NOMO-1 treated with DMSO at 0.1 percent for 48 hours (cell line): ENCODE measurements around the gene ANKS1B.
A peak's percentile ranks its signal among the peaks of the same experiment; 100 is the strongest.

Experiments
- DNase-seq: peaks from one replicate; lab custom pipeline; 2025; ENCODE audit not compliant: unreplicated experiment; lab: John Stamatoyannopoulos, UW

The ANKS1B gene

DNA sequence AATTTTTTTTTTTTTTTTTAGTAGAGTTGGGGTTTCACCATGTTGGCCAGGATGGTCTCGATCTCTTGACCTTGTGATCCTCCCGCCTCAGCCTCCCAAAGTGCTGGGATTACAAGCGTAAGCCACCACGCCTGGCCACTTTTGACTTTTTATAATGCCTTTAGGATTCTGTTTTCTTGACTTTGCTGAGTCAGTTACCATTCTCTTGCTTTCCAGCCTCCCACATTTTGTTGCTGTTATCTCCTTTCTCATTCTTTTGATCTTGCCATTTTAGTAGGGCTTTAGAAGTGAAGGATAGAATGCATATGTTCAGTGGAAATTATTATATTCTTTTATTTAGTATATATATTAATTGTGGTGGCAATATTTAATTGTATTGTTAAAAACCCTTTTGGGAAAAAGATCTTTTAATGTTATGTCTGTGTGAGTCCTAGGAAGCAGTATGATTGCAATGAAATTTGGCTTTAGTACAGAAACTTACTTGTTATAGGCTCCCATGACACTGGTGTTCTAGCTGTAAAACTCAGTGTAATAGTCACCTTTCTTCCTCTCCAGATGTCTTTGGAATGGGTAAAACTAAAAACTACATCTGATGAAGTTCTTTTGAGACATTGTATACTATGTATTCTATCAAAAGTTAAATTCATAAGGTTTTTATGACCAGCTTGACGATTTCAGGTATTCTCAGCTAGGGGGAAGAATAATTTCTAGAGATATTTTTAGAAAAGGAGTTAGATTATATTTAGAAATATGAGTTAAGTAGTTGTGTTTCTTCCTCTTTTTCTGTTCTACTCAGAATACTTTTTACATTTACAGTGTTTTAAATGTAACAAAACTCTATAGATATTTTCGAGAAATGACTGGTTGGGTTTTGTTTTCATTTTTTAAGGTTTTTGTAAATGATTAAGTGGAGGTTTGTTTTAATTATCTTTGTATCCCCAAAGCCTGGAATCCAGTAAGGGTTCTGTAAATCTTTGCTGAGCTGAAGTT lies 1264.9 kb downstream of the ANKS1B start:
- peak; percentile 60 for DNase-seq

DNA sequence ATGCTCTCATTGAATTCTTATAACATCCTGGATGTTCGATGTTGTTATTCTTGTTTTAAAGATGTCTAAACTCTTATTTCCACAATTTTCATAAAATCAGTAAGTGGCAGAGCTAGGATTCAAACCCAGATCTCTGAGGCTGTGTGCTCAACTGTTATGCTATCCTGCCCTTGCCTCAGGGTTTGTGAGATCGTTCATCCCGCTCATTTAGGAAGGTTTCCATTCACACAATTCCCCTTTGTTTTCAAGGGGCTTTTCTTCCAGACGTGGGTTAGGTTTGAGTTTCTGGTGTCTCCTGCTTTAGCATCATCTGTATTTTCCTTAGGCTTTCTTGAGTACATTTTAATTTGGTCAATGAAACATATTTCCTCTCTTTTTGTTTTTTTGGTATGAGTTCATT lies 1270.3 kb downstream of the ANKS1B start:
- no peak for DNase-seq

DNA sequence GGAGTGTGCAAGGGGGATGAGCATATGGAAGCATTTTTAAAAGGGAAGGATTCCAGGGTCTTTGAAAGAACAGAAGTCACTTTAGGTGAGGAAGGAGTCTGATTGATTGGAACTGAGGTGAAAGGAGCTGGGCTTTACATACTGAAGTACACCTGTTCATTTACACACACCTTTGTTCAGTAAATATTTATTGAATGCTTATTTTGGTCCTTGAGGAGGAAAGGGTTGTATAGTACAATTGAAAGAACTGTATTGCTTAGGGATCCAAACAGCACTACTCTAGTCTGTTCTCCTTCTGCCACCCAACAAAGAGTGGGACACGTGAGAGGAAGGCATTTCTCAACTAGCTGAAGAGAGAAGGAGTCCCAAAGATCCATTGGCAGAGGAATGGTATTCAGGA lies 1275.7 kb downstream of the ANKS1B start:
- no peak for DNase-seq

GRCh38 chr12:98701166-98701565 lies 1283.6 kb downstream of the ANKS1B start:
- DNase-seq = no peak

DNA sequence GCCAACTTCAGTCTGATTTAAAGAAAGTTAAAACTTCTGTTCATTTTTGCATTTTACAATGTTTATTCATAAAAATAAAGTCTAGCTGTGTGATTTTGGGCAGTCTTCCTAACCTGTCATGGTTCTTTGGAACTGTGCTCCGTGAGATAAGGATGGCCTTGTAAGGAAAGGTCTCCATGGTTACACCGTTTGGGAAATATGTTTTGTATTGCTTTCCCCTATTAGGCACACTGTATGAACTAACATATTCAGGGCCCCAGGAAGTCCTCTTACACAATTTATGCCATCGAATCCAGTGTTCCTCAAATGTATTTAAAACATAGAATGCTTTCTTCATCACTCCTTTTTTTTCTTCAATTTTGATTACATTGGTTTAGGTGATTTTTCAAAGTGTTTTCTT lies 1285.2 kb downstream of the ANKS1B start:
- DNase-seq = peak; percentile 58

DNA sequence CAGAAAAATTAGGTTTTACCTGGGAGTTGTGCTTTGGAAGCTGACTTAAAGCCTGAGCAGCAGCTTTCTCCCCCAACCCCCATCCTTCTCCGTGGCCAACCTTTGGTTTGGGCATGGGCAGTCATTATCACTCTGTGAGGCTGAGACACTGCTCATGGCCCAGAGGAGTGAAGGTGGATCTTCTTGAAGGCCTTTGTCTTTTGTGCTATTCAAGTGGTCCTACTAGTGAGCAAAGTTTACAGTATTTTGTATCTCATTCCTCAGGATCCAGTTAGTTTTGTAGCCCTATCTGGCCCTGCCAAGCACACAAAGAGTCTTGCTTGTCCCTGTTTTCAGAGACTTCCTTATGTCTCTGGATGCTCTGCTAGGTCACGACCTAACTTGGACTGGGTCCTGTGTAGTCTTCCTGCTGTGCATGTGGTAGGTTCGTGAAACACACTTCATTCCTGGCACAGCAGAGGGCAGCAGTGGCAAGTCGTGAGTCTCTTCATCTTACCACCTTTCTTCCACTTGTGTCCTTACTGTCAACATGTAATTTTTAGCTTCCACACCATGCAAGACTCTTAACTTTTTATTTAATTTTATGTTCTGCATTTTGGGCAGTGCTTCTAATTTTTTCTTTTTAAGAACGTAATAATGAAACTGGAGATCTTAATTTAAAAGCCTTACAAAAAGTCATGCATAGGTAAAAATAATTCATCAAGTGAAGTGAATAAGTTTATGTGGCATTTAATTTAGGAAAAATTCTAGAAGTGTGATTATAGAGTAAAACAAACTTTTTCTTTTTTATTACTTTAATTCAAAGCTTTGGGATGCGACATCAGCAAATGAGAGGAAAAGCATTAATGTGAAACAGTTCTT lies 1285.9 kb downstream of the ANKS1B start:
- DNase-seq = peak; percentile 30

DNA sequence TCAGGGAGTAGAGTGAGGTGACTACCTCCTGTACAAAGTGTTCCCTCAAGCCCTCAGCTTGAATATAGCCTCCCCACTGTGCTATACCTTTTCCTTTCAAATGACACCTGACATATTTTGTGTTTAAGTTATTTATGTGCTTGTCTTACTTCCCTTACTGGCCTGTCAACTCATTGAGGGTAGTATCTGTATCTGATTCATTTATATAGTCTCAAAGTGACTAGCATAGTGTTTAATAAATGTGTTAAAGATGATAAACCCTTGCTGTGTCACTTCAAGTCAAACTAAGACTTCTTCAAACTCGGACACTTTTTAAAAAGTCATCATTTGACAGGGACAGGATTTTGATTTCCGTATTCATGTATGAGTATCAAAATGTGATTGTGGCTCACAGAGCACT lies 1287.5 kb downstream of the ANKS1B start:
- DNase-seq = no peak

- no peak for DNase-seq
These were observed 1288.6 kb downstream of the ANKS1B start for GRCh38 chr12:98696036-98696646.

DNA sequence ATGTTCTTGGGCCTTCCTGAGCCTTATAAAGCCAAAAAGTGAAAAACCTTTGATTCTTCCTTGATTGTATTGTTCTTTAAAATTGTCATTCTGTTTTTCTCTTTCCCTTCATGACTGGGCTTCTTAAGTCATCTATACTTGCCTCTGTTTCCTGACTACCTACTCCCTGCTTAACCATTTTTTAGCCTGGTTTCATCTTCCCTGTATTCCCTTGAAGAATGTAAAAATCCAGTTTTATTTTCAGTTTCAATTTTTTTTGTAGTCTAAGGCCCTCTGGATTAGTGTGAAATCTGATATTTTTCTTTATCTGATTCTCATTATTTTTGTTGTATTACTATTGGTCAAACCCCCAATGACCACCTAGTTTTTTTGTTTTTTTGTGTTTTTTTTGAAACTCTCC lies 1293.4 kb downstream of the ANKS1B start:
- no peak for DNase-seq

DNA sequence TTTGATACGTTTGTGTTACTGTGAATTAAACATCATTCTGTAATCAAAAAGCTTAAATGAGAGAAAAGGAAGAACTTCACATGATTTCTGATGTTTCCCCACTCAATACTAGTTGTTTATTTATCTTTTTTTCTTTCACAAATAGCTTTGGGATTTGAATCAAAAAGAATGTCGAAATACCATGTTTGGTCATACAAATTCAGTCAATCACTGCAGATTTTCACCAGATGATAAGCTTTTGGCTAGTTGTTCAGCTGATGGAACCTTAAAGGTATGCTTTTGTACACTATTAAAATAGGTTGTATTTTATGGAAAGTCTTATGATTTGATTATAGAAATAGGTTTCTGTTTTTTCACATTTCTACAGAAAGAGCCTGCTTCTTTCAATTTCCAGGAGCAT lies 1298.1 kb downstream of the ANKS1B start:
- no peak for DNase-seq
